Liver (tissue), 9 donors: Measurements from ENCODE around the gene ACTRT2. TPM values are rescaled to one million over a fixed set of nuclear protein-coding genes. Genes with fewer than 3 reads are reported as not detected.

Experiments
- DNase-seq: peaks from one replicate; pipeline ENCODE4 v3.0.0-alpha.2; 2017; ENCODE audit warnings: low spot score
- H3K27ac ChIP-seq, 2 donors: one replicate each; pipeline ENCODE4 v1.7.0; 2013; ENCODE audit warnings: inconsistent platforms in 2 of 2, low read length in 2 of 2, control low read depth in 1 of 2, low read depth in 1 of 2, mild to moderate bottlenecking in 1 of 2
- H3K27me3 ChIP-seq, 4 donors: one replicate each; pipeline versions ENCODE4 v1.6.1 to v1.7.0; 2013; ENCODE audit warnings: low read length in 3 of 4, inconsistent platforms in 1 of 4, mild to moderate bottlenecking in 1 of 4, moderate library complexity in 1 of 4; ENCODE audit not compliant: control insufficient read depth in 4 of 4, insufficient read depth in 4 of 4
- H3K36me3 ChIP-seq, 4 donors: one replicate each; pipeline versions ENCODE4 v1.6.1 to v1.7.0; 2013; ENCODE audit warnings: low read length in 3 of 4, mild to moderate bottlenecking in 3 of 4, low read depth in 1 of 4, moderate library complexity in 1 of 4; ENCODE audit not compliant: control insufficient read depth in 4 of 4, insufficient read depth in 3 of 4
- H3K4me1 ChIP-seq, 4 donors: one replicate each; pipeline versions ENCODE4 v1.6.1 to v1.7.0; 2013; ENCODE audit warnings: low read length in 3 of 4, mild to moderate bottlenecking in 3 of 4, moderate library complexity in 1 of 4; ENCODE audit not compliant: control insufficient read depth in 4 of 4, insufficient read depth in 4 of 4
- H3K4me3 ChIP-seq, 3 donors: one replicate each; pipeline versions ENCODE4 v1.6.1 to v1.7.0; 2013; ENCODE audit warnings: low read length in 3 of 3, control low read depth in 1 of 3, low read depth in 1 of 3, mild to moderate bottlenecking in 1 of 3
- H3K9ac ChIP-seq, 2 donors: one replicate each; pipeline ENCODE4 v1.7.0; 2013; ENCODE audit warnings: low read length in 2 of 2, mild to moderate bottlenecking in 2 of 2, moderate library complexity in 2 of 2, control low read depth in 1 of 2, low read depth in 1 of 2
- H3K9me3 ChIP-seq, 4 donors: one replicate each; pipeline versions ENCODE4 v1.6.1 to v1.7.0; 2013; ENCODE audit warnings: low read length in 3 of 4; ENCODE audit not compliant: control insufficient read depth in 4 of 4
- CTCF ChIP-seq: fragments of 150-350 bp; IDR thresholded peaks from 2 replicates; pipeline ENCODE4 v1.5.1; 2017; ENCODE audit warnings: improper control_type of control experiment, low read depth, low read length; ENCODE audit not compliant: missing input control
- FOXA1 ChIP-seq: IDR thresholded peaks from 2 replicates; pipeline ENCODE4 v1.6.1; 2016; ENCODE audit warnings: antibody characterized with exemption
- FOXA2 ChIP-seq: IDR thresholded peaks from 2 replicates; pipeline ENCODE4 v1.6.1; 2016; ENCODE audit warnings: antibody characterized with exemption
- GABPA ChIP-seq, 2 donors: IDR thresholded peaks in 1 of 2; conservative IDR thresholded peaks in 1 of 2; 2 replicates each; pipeline ENCODE4 v1.6.1; 2016; ENCODE audit warnings: antibody characterized with exemption in 2 of 2, mild to moderate bottlenecking in 1 of 2, moderate library complexity in 1 of 2
- HNF4A ChIP-seq, 2 donors: conservative IDR thresholded peaks; 2 replicates each; pipeline ENCODE4 v1.6.1; 2016; ENCODE audit warnings: antibody characterized with exemption in 2 of 2, mild to moderate bottlenecking in 2 of 2
- HNF4G ChIP-seq: IDR thresholded peaks from 2 replicates; pipeline ENCODE4 v1.6.1; 2016; ENCODE audit warnings: antibody characterized with exemption
- JUND ChIP-seq, 2 donors: IDR thresholded peaks; 2 replicates each; pipeline ENCODE4 v1.6.1; 2016; ENCODE audit warnings: antibody characterized with exemption in 2 of 2
- MAX ChIP-seq: IDR thresholded peaks from 2 replicates; pipeline ENCODE4 v1.6.1; 2016; ENCODE audit warnings: antibody characterized with exemption
- RAD21 ChIP-seq, 2 donors: IDR thresholded peaks; 2 replicates each; pipeline ENCODE4 v1.6.1; 2016; ENCODE audit warnings: antibody characterized with exemption in 2 of 2, mild to moderate bottlenecking in 2 of 2
- RXRA ChIP-seq, 2 donors: IDR thresholded peaks; 2 replicates each; pipeline ENCODE4 v1.6.1; 2017 to 2018; ENCODE audit warnings: antibody characterized with exemption in 2 of 2, mild to moderate bottlenecking in 1 of 2
- SP1 ChIP-seq: IDR thresholded peaks from 2 replicates; pipeline ENCODE4 v1.6.1; 2018; ENCODE audit warnings: antibody characterized with exemption, mild to moderate bottlenecking
- TAF1 ChIP-seq: conservative IDR thresholded peaks from 2 replicates; pipeline ENCODE4 v1.6.1; 2016; ENCODE audit warnings: antibody characterized with exemption, mild to moderate bottlenecking
- WGBS: extraction: QIAGEN DNeasy Blood & Tissue Kit; methylation state at CpG from one replicate; pipeline ENCODE4 v1.1.7; 2013; 5-methylcytosine and 5-hydroxymethylcytosine counted together
- polyA plus RNA-seq, 2 donors: library from polyadenylated mRNA; stranded (reverse) in 1 of 2; unstranded in 1 of 2; fragments of 200-250 nt in 1 of 2; fragments of >200 nt in 1 of 2; fragmentation: Nextera tagmentation in 1 of 2; extraction: Ambion mirVana in 1 of 2; gene quantifications; one replicate each; pipeline versions ENCODE4 v1.2.1 to v1.2.3, GENCODE V29; 2013 to 2015
- total RNA-seq, 2 donors: library from RNA; depleted of rRNA; stranded (reverse); fragments of >200 nt; gene quantifications; one replicate each; pipeline ENCODE4 v1.2.3, GENCODE V29; 2014
- TF ChIP-seq, protein P1 (sequence below): IDR thresholded peaks from 2 replicates; pipeline ENCODE4 v1.6.1; 2016; ENCODE audit warnings: antibody characterized with exemption, mild to moderate bottlenecking
- TF ChIP-seq, protein P2 (sequence below): IDR thresholded peaks from 2 replicates; pipeline ENCODE4 v1.6.1; 2016; ENCODE audit warnings: antibody characterized with exemption
- donor health status: healthy.
- donor health status: healthy.
- donor health status: healthy.
- donor health status: healthy.
- donor health status: healthy.

ACTRT2 gene
- total and polyA plus RNA-seq, 4 donors, result not detected

GRCh38 chr1:3051270-3052268 lies 30.3 kb downstream of the ACTRT2 start:
- DNase-seq, result no peak
- Histone ChIP-seq H3K9me3 (no peaks in the 10 kb centered on the region), H3K36me3 (no peaks in the 10 kb centered on the region), H3K4me1 (no peaks in the 10 kb centered on the region), H3K9ac (no peak overlapping the region), H3K4me3 (no peak overlapping the region), H3K27ac (no peak overlapping the region), H3K27me3 (peaks cover 0 to 4% (median 0%) of the 10 kb centered on the region in 4 donors)
- 81% methylated on average over 3 of the region's 3 CpGs for WGBS
- TF ChIP-seq JUND (IDR thresholded peaks at IDR 0.05) (no peak), FOXA2 (no peak), MAX (no peak), RXRA (IDR thresholded peaks at IDR 0.05) (no peak), HNF4A (conservative IDR thresholded peaks at IDR 0.05) (no peak), GABPA (IDR thresholded peaks at IDR 0.05 in 1 of 2, conservative IDR thresholded peaks at IDR 0.05 in 1 of 2) (no peak)
- TF ChIP-seq, protein P1, sequence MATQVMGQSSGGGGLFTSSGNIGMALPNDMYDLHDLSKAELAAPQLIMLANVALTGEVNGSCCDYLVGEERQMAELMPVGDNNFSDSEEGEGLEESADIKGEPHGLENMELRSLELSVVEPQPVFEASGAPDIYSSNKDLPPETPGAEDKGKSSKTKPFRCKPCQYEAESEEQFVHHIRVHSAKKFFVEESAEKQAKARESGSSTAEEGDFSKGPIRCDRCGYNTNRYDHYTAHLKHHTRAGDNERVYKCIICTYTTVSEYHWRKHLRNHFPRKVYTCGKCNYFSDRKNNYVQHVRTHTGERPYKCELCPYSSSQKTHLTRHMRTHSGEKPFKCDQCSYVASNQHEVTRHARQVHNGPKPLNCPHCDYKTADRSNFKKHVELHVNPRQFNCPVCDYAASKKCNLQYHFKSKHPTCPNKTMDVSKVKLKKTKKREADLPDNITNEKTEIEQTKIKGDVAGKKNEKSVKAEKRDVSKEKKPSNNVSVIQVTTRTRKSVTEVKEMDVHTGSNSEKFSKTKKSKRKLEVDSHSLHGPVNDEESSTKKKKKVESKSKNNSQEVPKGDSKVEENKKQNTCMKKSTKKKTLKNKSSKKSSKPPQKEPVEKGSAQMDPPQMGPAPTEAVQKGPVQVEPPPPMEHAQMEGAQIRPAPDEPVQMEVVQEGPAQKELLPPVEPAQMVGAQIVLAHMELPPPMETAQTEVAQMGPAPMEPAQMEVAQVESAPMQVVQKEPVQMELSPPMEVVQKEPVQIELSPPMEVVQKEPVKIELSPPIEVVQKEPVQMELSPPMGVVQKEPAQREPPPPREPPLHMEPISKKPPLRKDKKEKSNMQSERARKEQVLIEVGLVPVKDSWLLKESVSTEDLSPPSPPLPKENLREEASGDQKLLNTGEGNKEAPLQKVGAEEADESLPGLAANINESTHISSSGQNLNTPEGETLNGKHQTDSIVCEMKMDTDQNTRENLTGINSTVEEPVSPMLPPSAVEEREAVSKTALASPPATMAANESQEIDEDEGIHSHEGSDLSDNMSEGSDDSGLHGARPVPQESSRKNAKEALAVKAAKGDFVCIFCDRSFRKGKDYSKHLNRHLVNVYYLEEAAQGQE, result no peak

GRCh38 chr1:3052501-3052900 lies 31.2 kb downstream of the ACTRT2 start:
- H3K27me3 ChIP-seq, result peaks cover 0 to 4% (median under 1%) of the 10 kb centered on the region in 4 donors
- H3K4me1 ChIP-seq, result no peaks in the 10 kb centered on the region
- H3K9me3 ChIP-seq, result no peaks in the 10 kb centered on the region
- no peak overlapping the region for H3K27ac ChIP-seq
- DNase-seq, result no peak
- 85% methylated on average over 5 of the region's 5 CpGs for WGBS
- no peaks in the 10 kb centered on the region for H3K36me3 ChIP-seq
- H3K4me3 ChIP-seq, result no peak overlapping the region
- no peak for TF ChIP-seq FOXA1
- TF ChIP-seq JUND (IDR thresholded peaks at IDR 0.05), result no peak
- no peak for TF ChIP-seq GABPA (IDR thresholded peaks at IDR 0.05 in 1 of 2, conservative IDR thresholded peaks at IDR 0.05 in 1 of 2)
- no peak for TF ChIP-seq FOXA2
- TF ChIP-seq HNF4G, result no peak
- TF ChIP-seq HNF4A (conservative IDR thresholded peaks at IDR 0.05), result no peak
- no peak for TF ChIP-seq RXRA (IDR thresholded peaks at IDR 0.05)
- TF ChIP-seq RAD21 (IDR thresholded peaks at IDR 0.05), result no peak
- no peak for TF ChIP-seq TAF1
- TF ChIP-seq, protein P1, result no peak
- TF ChIP-seq CTCF, result no peak
- no peak for TF ChIP-seq SP1
- TF ChIP-seq, protein P2, sequence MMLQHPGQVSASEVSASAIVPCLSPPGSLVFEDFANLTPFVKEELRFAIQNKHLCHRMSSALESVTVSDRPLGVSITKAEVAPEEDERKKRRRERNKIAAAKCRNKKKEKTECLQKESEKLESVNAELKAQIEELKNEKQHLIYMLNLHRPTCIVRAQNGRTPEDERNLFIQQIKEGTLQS, result no peak
- H3K9ac ChIP-seq, result no peak overlapping the region
